PC-3 (cell line): ENCODE measurements around the gene AFTPH. TPM values are rescaled to one million over a fixed set of nuclear protein-coding genes. Genes with fewer than 3 reads are reported as not detected.

Source experiments
- ATAC-seq: fragments of 200-7000 bp; cut with Tn5 transposase; 2 replicates; pipeline ENCODE4 v1.9.1; 2020; ENCODE audit warnings: mild to moderate bottlenecking, moderate library complexity
- BruUV-seq: library from RNA; stranded (reverse); fragments of 400-500 nt; replicated peaks from 2 replicates; lab custom pipeline; 2021; lab: Mats Ljungman, UMichigan
- CTCF ChIA-PET: fragments of 300-600 bp; sonication (Branson Sonifier 250); formaldehyde crosslinking; loops from one replicate; lab custom pipeline; 2022; ENCODE audit warnings: antibody characterized with exemption; lab: Charles Lee
- POLR2A ChIA-PET: fragments of 300-600 bp; sonication (Branson Sonifier 250); formaldehyde crosslinking; loops from one replicate; lab custom pipeline; 2022; ENCODE audit warnings: antibody characterized with exemption; ENCODE audit not compliant: unreplicated experiment; lab: Charles Lee
- DNase-seq: peaks from one replicate; pipeline ENCODE4 v3.0.0-alpha.2; 2015
- H2AFZ ChIP-seq: fragments of 300-600 bp; sonication (generic); 2 replicates; pipeline ENCODE4 v1.6.0; 2016; ENCODE audit warnings: antibody characterized with exemption, low read length
- H3F3A ChIP-seq: fragments of 300-600 bp; sonication (generic); one replicate; pipeline ENCODE4 v1.6.0; 2017; ENCODE audit warnings: antibody characterized with exemption, low read length, control low read depth, mild to moderate bottlenecking; ENCODE audit not compliant: unreplicated experiment
- H3K27ac ChIP-seq: fragments of 300-600 bp; sonication (generic); 2 replicates; pipeline ENCODE4 v1.5.1; 2016; ENCODE audit warnings: mild to moderate bottlenecking, low read length
- H3K27me3 ChIP-seq: fragments of 300-600 bp; sonication (generic); 2 replicates; pipeline ENCODE4 v1.6.1; 2016; ENCODE audit warnings: low read length, mixed read lengths
- H3K36me3 ChIP-seq: fragments of 300-600 bp; sonication (generic); 2 replicates; pipeline ENCODE4 v1.6.1; 2016; ENCODE audit warnings: low read depth, mixed run types, low read length, mixed read lengths
- H3K4me1 ChIP-seq: fragments of 300-600 bp; sonication (generic); 2 replicates; pipeline ENCODE4 v1.5.1; 2016; ENCODE audit warnings: low read length; ENCODE audit not compliant: insufficient read depth
- H3K4me2 ChIP-seq: fragments of 300-600 bp; sonication (generic); 2 replicates; pipeline ENCODE4 v1.6.0; 2016; ENCODE audit warnings: low read length
- H3K4me3 ChIP-seq: fragments of 300-600 bp; sonication (generic); 2 replicates; pipeline ENCODE4 v1.5.1; 2016; ENCODE audit warnings: mild to moderate bottlenecking, low read length, mixed read lengths
- H3K79me2 ChIP-seq: fragments of 300-600 bp; sonication (generic); 2 replicates; pipeline ENCODE4 v1.6.1; 2017; ENCODE audit warnings: low read length, mixed read lengths
- H3K9ac ChIP-seq: fragments of 300-600 bp; sonication (generic); 2 replicates; pipeline ENCODE4 v1.6.0; 2016; ENCODE audit warnings: mild to moderate bottlenecking, low read length
- H3K9me2 ChIP-seq: fragments of 300-600 bp; sonication (generic); replicated peaks from 2 replicates; pipeline ENCODE4 v1.6.1; 2016; ENCODE audit warnings: mixed run types, low read length, mixed read lengths
- H3K9me3 ChIP-seq: fragments of 300-600 bp; sonication (generic); 2 replicates; pipeline ENCODE4 v1.6.1; 2016; ENCODE audit warnings: low read length, mixed read lengths
- H4K20me1 ChIP-seq: fragments of 300-600 bp; sonication (generic); 2 replicates; pipeline ENCODE4 v1.6.1; 2016; ENCODE audit warnings: low read length, mixed read lengths
- CTCF ChIP-seq: fragments of 300-600 bp; sonication (generic); conservative IDR thresholded peaks from 2 replicates; pipeline ENCODE4 v1.5.1; 2017; ENCODE audit warnings: antibody characterized with exemption, low read depth, mild to moderate bottlenecking, low read length
- EZH2 ChIP-seq: fragments of 300-600 bp; sonication (generic); IDR thresholded peaks from one replicate; pipeline ENCODE4 v1.6.1; 2017; ENCODE audit warnings: antibody characterized with exemption, mild to moderate bottlenecking, low read length; ENCODE audit not compliant: unreplicated experiment
- EZH2phosphoT487 ChIP-seq: fragments of 300-600 bp; sonication (generic); IDR thresholded peaks from 2 replicates; pipeline ENCODE4 v1.6.1; 2018; ENCODE audit warnings: mild to moderate bottlenecking, antibody characterized with exemption, low read length, borderline replicate concordance
- intact Hi-C: fragments of 100-400 bp; cut with micrococcal nuclease; formaldehyde crosslinking; loops from 2 replicates; pipeline ENCODE4 v1.9.0; 2023
- total RNA-seq: library from RNA; depleted of rRNA; stranded (reverse); fragments of >200 nt; gene quantifications from 2 replicates; pipeline ENCODE4 v1.2.3, GENCODE V29; 2014

The AFTPH gene
- total RNA-seq, 1 experiment from 2014 or later: 26.6 TPM

GRCh38 chr2:64522843-64523428 lies 1.2 kb upstream of the AFTPH start:
- H3K9ac ChIP-seq: peak overlapping the region; percentile 76
- no peaks in the 10 kb centered on the region for H3K9me2 ChIP-seq
- H3F3A ChIP-seq: no peaks in the 10 kb centered on the region
- peaks cover 12% of the 10 kb centered on the region for H4K20me1 ChIP-seq
- POLR2A ChIA-PET: interaction anchor here (0.6 to 0.7 kb wide), 2 partner anchors 11 to 466 kb away, joined by 5 to 11 read pairs; no protein-coding TSS in a partner anchor
- H3K4me1 ChIP-seq: peaks cover 4% of the 10 kb centered on the region
- peak; percentile 94 for DNase-seq
- H3K9me3 ChIP-seq: no peaks in the 10 kb centered on the region
- CTCF ChIA-PET: interaction anchor here (0.6 to 1.8 kb wide), 8 partner anchors 12 to 310 kb away, joined by 3 to 18 read pairs (median 4); no protein-coding TSS in a partner anchor
- no TSS peak for BruUV-seq
- ATAC-seq: peak; percentile 11
- intact Hi-C loops: loop anchor here (1.0 to 5.0 kb wide), 3 partner anchors 39 to 366 kb away; no protein-coding TSS in a partner anchor
- H3K27me3 ChIP-seq: no peaks in the 10 kb centered on the region
- H3K4me2 ChIP-seq: peak overlapping the region; percentile 98
- H3K4me3 ChIP-seq: peak overlapping the region; percentile 76
- H3K27ac ChIP-seq: no peak overlapping the region
- H3K79me2 ChIP-seq: peaks cover 41% of the 10 kb centered on the region
- TF ChIP-seq EZH2phosphoT487 (no peak), CTCF (peak; percentile 93)
- peak overlapping the region; percentile 99 for H2AFZ ChIP-seq
- H3K36me3 ChIP-seq: no peaks in the 10 kb centered on the region

GRCh38 chr2:64524604-64525316 lies 632 bp downstream of the AFTPH start:
- H3K4me2 ChIP-seq: peak overlapping the region; percentile 82
- peaks cover 4% of the 10 kb centered on the region for H3K4me1 ChIP-seq
- DNase-seq: peak; percentile 26
- ChIA-PET CTCF (no interaction called here), POLR2A (interaction anchor here (0.7 kb wide), 1 partner anchor 24 kb away, joined by 7 read pairs; no protein-coding TSS in a partner anchor)
- no peaks in the 10 kb centered on the region for H3K9me3 ChIP-seq
- TF ChIP-seq CTCF: no peak
- TF ChIP-seq EZH2phosphoT487: no peak
- no peak for TF ChIP-seq EZH2
- peaks cover 12% of the 10 kb centered on the region for H4K20me1 ChIP-seq
- H3K9me2 ChIP-seq: no peaks in the 10 kb centered on the region
- no peaks in the 10 kb centered on the region for H3K27me3 ChIP-seq
- intact Hi-C loops: loop anchor here (1.0 to 5.0 kb wide), 2 partner anchors 19 to 118 kb away; no protein-coding TSS in a partner anchor
- no peaks in the 10 kb centered on the region for H3F3A ChIP-seq
- H3K36me3 ChIP-seq: no peaks in the 10 kb centered on the region
- ATAC-seq: peak; percentile 31
- peaks cover 60% of the 10 kb centered on the region for H3K79me2 ChIP-seq
- H3K27ac ChIP-seq: peak overlapping the region; percentile 57
- H3K9ac ChIP-seq: peak overlapping the region; percentile 84
- H2AFZ ChIP-seq: peak overlapping the region; percentile 86
- TSS peak; percentile 35 for BruUV-seq
- peak overlapping the region; percentile 76 for H3K4me3 ChIP-seq

- Histone ChIP-seq H2AFZ (peak overlapping the region; percentile 86), H3K9me3 (no peaks in the 10 kb centered on the region), H3K36me3 (no peaks in the 10 kb centered on the region), H3K4me1 (peaks cover 4% of the 10 kb centered on the region), H3K4me2 (peak overlapping the region; percentile 82), H3K9ac (peak overlapping the region; percentile 84), H4K20me1 (peaks cover 12% of the 10 kb centered on the region), H3F3A (no peaks in the 10 kb centered on the region), H3K27ac (peak overlapping the region; percentile 57), H3K4me3 (peak overlapping the region; percentile 76), H3K27me3 (no peaks in the 10 kb centered on the region), H3K9me2 (no peaks in the 10 kb centered on the region), H3K79me2 (peaks cover 65% of the 10 kb centered on the region)
- peak; percentile 51 for DNase-seq
- TF ChIP-seq EZH2phosphoT487 (no peak), EZH2 (no peak), CTCF (no peak)
- ChIA-PET CTCF (no interaction called here), POLR2A (interaction anchor here (0.7 kb wide), 1 partner anchor 24 kb away, joined by 7 read pairs; no protein-coding TSS in a partner anchor)
- ATAC-seq: peak; percentile 1
- intact Hi-C loops: no loop called here
- BruUV-seq: no TSS peak
Measured at GRCh38 chr2:64525317-64525613, 1.1 kb downstream of the AFTPH start.
